CD14-positive monocyte (primary cell): ENCODE results near the gene KIF25. TPM values are rescaled to one million over a fixed set of nuclear protein-coding genes. Genes with fewer than 3 reads are reported as not detected.

Experiments used
- DNase-seq, 3 donors: peaks; one replicate each; pipeline ENCODE4 v3.0.0-alpha.2; 2011 to 2022
- H2AFZ ChIP-seq: 2 replicates; pipeline ENCODE4 v1.6.0; 2012; ENCODE audit warnings: mild to moderate bottlenecking, low read depth, low read length, inconsistent platforms; ENCODE audit not compliant: insufficient read depth, poor library complexity, severe bottlenecking
- H3K27ac ChIP-seq, 2 donors: 1 replicate in 1 of 2; 2 replicates in 1 of 2; pipeline ENCODE4 v1.5.1; 2012 to 2013; ENCODE audit warnings: low read length in 2 of 2, control low read depth in 1 of 2, inconsistent platforms in 1 of 2, low read depth in 1 of 2, mild to moderate bottlenecking in 1 of 2
- H3K27me3 ChIP-seq, 2 donors: one replicate each; pipeline versions ENCODE4 v1.6.0 to v1.6.1; 2011 to 2013; ENCODE audit warnings: low read length in 2 of 2; ENCODE audit not compliant: control insufficient read depth in 2 of 2, insufficient read depth in 2 of 2
- H3K36me3 ChIP-seq, 2 donors: replicated peaks in 1 of 2; 1 replicate in 1 of 2; 2 replicates in 1 of 2; pipeline versions ENCODE4 v1.5.1 to v1.6.1; 2012 to 2013; ENCODE audit warnings: low read length in 2 of 2, control low read depth in 1 of 2, inconsistent platforms in 1 of 2, mild to moderate bottlenecking in 1 of 2; ENCODE audit not compliant: insufficient read depth in 2 of 2, control insufficient read depth in 1 of 2
- H3K4me1 ChIP-seq, 2 donors: 1 replicate in 1 of 2; 2 replicates in 1 of 2; pipeline versions ENCODE4 v1.5.1 to v1.6.1; 2012 to 2013; ENCODE audit warnings: low read length in 2 of 2, control low read depth in 1 of 2, inconsistent platforms in 1 of 2, mild to moderate bottlenecking in 1 of 2, moderate library complexity in 1 of 2; ENCODE audit not compliant: insufficient read depth in 2 of 2, control insufficient read depth in 1 of 2
- H3K4me2 ChIP-seq: replicated peaks from 2 replicates; pipeline ENCODE3; 2012; ENCODE audit warnings: low read length, moderate library complexity, mild to moderate bottlenecking; ENCODE audit not compliant: poor library complexity, severe bottlenecking; ENCODE audit errors: extremely low read depth
- H3K4me3 ChIP-seq, 3 experiments: fragments of 200-600 bp in 1 of 3; sonication (generic) in 1 of 3; replicated peaks in 1 of 3; 1 replicate in 2 of 3; 2 replicates in 1 of 3; pipeline ENCODE4 v1.5.1; 2011 to 2013; ENCODE audit warnings: low read length in 3 of 3, mild to moderate bottlenecking in 3 of 3, control low read depth in 2 of 3, low read depth in 2 of 3, inconsistent platforms in 1 of 3, moderate library complexity in 1 of 3
- H3K79me2 ChIP-seq: 2 replicates; pipeline ENCODE4 v1.6.0; 2012; ENCODE audit warnings: mild to moderate bottlenecking, control low read depth, inconsistent platforms, low read length, moderate library complexity; ENCODE audit not compliant: insufficient read depth
- H3K9ac ChIP-seq: 2 replicates; pipeline ENCODE4 v1.6.0; 2017; ENCODE audit warnings: low read length, mild to moderate bottlenecking; ENCODE audit not compliant: insufficient read depth, poor library complexity, severe bottlenecking
- H3K9me3 ChIP-seq, 2 donors: replicated peaks in 1 of 2; 1 replicate in 1 of 2; 2 replicates in 1 of 2; pipeline versions ENCODE4 v1.5.1 to v1.6.1; 2012 to 2013; ENCODE audit warnings: low read length in 2 of 2, control low read depth in 1 of 2; ENCODE audit not compliant: control insufficient read depth in 1 of 2, insufficient read depth in 1 of 2
- H4K20me1 ChIP-seq: 2 replicates; pipeline ENCODE4 v1.6.0; 2012; ENCODE audit warnings: mild to moderate bottlenecking, low read length, control low read depth, moderate library complexity; ENCODE audit not compliant: insufficient read depth
- H3K27ac Mint-ChIP-seq, 7 donors: one replicate each; pipeline ENCODE4 v1.8.0; 2020; ENCODE audit warnings: mild to moderate bottlenecking in 7 of 7, mixed read lengths in 7 of 7, moderate library complexity in 6 of 7, inconsistent platforms in 2 of 7
- H3K27me3 Mint-ChIP-seq, 3 donors: one replicate each; pipeline ENCODE4 v1.8.0; 2021 to 2022; ENCODE audit warnings: low read depth in 3 of 3, mild to moderate bottlenecking in 3 of 3, mixed read lengths in 3 of 3, moderate library complexity in 3 of 3, inconsistent platforms in 1 of 3
- H3K36me3 Mint-ChIP-seq, 2 donors: one replicate each; pipeline ENCODE4 v1.8.0; 2020; ENCODE audit warnings: mixed read lengths in 2 of 2, inconsistent platforms in 1 of 2, mild to moderate bottlenecking in 1 of 2
- H3K4me1 Mint-ChIP-seq: one replicate; pipeline ENCODE4 v1.8.0; 2020; ENCODE audit warnings: mild to moderate bottlenecking, mixed read lengths
- H3K4me3 Mint-ChIP-seq, 2 donors: one replicate each; pipeline ENCODE4 v1.8.0; 2020; ENCODE audit warnings: mild to moderate bottlenecking in 2 of 2, mixed read lengths in 2 of 2, moderate library complexity in 1 of 2
- H3K9me3 Mint-ChIP-seq, 7 donors: one replicate each; pipeline ENCODE4 v1.8.0; 2020 to 2022; ENCODE audit warnings: mixed read lengths in 7 of 7, mild to moderate bottlenecking in 6 of 7, moderate library complexity in 6 of 7, inconsistent platforms in 2 of 7
- WGBS: methylation state at CpG from one replicate; pipeline ENCODE4 v1.1.5; 2013; ENCODE audit warnings: missing lambda C conversion rate; ENCODE audit not compliant: insufficient coverage; 5-methylcytosine and 5-hydroxymethylcytosine counted together
- intact Hi-C, 2 donors: fragments of 100-400 bp; cut with micrococcal nuclease; formaldehyde crosslinking; loops; one replicate each; pipeline versions ENCODE4 v1.15.0 to v1.15.1; 2023
- polyA plus RNA-seq, 3 donors: library from polyadenylated mRNA; depleted of rRNA in 1 of 3; unstranded in 2 of 3; stranded (reverse) in 1 of 3; fragments of 300-500 nt in 2 of 3; fragments of >200 nt in 1 of 3; fragmentation: Illumina TruSeq in 2 of 3; gene quantifications; 1 replicate in 2 of 3; 2 replicates in 1 of 3; pipeline ENCODE4 v1.2.3, GENCODE V29; 2012 to 2021
- TF ChIP-seq, protein P1 (sequence below): fragments of 200-600 bp; IDR thresholded peaks from one replicate; pipeline ENCODE4 v1.8.0; 2022; ENCODE audit warnings: antibody characterized with exemption, mild to moderate bottlenecking

Gene KIF25
- polyA plus RNA-seq, 3 donors, result not detected

DNA sequence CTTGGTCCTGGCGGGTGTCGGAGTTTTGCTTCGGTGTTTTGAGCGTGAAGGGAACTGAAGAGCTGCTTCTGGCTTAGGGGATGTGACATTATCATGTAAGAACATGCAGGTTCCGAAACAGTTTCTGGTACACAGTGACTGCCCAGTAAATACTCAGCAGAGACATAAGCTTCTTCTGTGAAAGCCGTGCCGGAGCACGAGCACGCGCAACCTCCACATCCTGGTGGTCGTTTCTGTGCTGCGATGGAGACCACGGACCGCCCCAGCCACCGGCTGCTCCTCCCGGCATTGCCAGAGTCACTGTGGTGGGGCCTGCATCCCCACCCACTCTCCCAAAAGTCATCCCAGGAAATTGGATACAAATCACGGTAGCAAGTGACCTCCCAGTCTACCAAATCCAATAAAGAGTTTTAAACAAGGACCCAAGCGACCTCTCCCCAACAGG is 18.7 kb downstream of the KIF25 start:
- intact Hi-C loops, result no loop called here
- no peak overlapping the region for H3K9ac ChIP-seq
- no peak for DNase-seq
- H3K4me2 ChIP-seq, result no peak overlapping the region
- WGBS, result 93% methylated on average over 18 of the region's 18 CpGs
- H3K9me3 ChIP-seq, result peaks cover 27 to 44% of the 10 kb centered on the region in 2 donors
- no peaks in the 10 kb centered on the region for H3K79me2 ChIP-seq
- no peaks in the 10 kb centered on the region for H3K4me1 ChIP-seq
- no peaks in the 10 kb centered on the region for H3K36me3 ChIP-seq
- no peaks in the 10 kb centered on the region for H3K27me3 ChIP-seq
- H3K27ac ChIP-seq, result no peak overlapping the region
- H2AFZ ChIP-seq, result no peak overlapping the region
- Mint-ChIP-seq H3K27ac (no peak overlapping the region), H3K9me3 (peaks cover 8 to 39% (median 35%) of the 10 kb centered on the region in 7 donors), H3K36me3 (no peaks in the 10 kb centered on the region), H3K4me3 (no peak overlapping the region), H3K4me1 (no peaks in the 10 kb centered on the region), H3K27me3 (peaks cover 0 to 3% (median 2%) of the 10 kb centered on the region in 3 donors)
- H3K4me3 ChIP-seq, result no peak overlapping the region
- H4K20me1 ChIP-seq, result no peaks in the 10 kb centered on the region
- TF ChIP-seq, protein P1, sequence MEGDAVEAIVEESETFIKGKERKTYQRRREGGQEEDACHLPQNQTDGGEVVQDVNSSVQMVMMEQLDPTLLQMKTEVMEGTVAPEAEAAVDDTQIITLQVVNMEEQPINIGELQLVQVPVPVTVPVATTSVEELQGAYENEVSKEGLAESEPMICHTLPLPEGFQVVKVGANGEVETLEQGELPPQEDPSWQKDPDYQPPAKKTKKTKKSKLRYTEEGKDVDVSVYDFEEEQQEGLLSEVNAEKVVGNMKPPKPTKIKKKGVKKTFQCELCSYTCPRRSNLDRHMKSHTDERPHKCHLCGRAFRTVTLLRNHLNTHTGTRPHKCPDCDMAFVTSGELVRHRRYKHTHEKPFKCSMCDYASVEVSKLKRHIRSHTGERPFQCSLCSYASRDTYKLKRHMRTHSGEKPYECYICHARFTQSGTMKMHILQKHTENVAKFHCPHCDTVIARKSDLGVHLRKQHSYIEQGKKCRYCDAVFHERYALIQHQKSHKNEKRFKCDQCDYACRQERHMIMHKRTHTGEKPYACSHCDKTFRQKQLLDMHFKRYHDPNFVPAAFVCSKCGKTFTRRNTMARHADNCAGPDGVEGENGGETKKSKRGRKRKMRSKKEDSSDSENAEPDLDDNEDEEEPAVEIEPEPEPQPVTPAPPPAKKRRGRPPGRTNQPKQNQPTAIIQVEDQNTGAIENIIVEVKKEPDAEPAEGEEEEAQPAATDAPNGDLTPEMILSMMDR, result no peak

DNA sequence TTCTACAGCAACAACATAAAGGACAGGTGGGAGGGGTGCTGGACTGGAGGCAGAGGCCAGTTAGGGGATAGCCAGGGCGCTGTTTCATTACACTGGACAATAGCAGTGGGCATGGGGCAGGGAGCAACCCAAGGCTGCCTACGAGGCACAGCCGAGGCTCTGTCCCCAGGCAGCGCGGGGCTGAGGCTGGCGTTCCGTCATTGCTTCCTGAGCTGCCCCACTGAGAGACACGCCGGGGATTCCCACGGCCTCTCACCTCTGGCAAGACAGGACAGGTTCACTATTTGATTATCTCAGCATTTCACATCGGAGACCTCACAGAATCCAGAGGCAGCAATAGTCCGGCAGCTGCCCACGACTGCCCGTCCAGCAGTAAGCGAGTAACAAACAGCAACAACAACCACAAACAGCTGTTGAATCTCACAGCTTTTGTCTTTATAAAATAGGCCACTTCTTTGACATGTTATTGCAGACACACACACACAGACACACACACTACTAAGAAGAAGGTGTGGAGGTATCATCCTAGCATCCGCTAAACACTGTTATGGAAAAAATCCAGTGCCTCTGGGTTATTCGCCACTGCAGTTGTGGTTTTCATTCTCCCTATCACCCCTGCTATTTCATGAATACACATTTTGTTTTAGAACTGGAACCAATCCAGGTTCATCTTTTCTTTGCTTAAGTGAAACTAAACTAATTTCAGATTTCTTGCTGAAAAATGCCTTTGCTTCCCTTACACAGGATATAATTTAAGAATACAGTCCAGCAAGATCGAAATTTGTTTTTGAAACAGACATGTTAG is 19.5 kb downstream of the KIF25 start:
- no peak overlapping the region for H3K4me3 Mint-ChIP-seq
- no peak overlapping the region for H3K9ac ChIP-seq
- TF ChIP-seq, protein P1, result no peak

More for the DNA sequence above, 19.5 kb downstream of the KIF25 start:
- H3K27ac ChIP-seq, result no peak overlapping the region
- Mint-ChIP-seq H3K9me3 (peaks cover 3 to 32% (median 29%) of the 10 kb centered on the region in 7 donors), H3K36me3 (no peaks in the 10 kb centered on the region), H3K4me1 (no peaks in the 10 kb centered on the region), H3K27me3 (peaks cover 0 to 2% (median 2%) of the 10 kb centered on the region in 3 donors), H3K27ac (no peak overlapping the region)
- peaks cover 22 to 44% of the 10 kb centered on the region in 2 donors for H3K9me3 ChIP-seq
- no peaks in the 10 kb centered on the region for H3K36me3 ChIP-seq
- no peak for DNase-seq
- H3K4me1 ChIP-seq, result no peaks in the 10 kb centered on the region
- intact Hi-C loops, result no loop called here
- H2AFZ ChIP-seq, result no peak overlapping the region
- 92% methylated on average over 13 of the region's 18 CpGs for WGBS
- no peaks in the 10 kb centered on the region for H3K79me2 ChIP-seq
- no peak overlapping the region for H3K4me3 ChIP-seq
- H3K4me2 ChIP-seq, result no peak overlapping the region
- no peaks in the 10 kb centered on the region for H4K20me1 ChIP-seq
- no peaks in the 10 kb centered on the region for H3K27me3 ChIP-seq
